LNCAP (cell line): ENCODE data around the gene UROS.
A peak's percentile ranks its signal among the peaks of the same experiment; 100 is the strongest.

Experiments used
- TF ChIP-seq, protein P1 (sequence below): fragments of 450-650 bp; IDR thresholded peaks from 2 replicates; pipeline ENCODE4 v1.5.1; 2017; ENCODE audit warnings: mild to moderate bottlenecking

The UROS gene

DNA sequence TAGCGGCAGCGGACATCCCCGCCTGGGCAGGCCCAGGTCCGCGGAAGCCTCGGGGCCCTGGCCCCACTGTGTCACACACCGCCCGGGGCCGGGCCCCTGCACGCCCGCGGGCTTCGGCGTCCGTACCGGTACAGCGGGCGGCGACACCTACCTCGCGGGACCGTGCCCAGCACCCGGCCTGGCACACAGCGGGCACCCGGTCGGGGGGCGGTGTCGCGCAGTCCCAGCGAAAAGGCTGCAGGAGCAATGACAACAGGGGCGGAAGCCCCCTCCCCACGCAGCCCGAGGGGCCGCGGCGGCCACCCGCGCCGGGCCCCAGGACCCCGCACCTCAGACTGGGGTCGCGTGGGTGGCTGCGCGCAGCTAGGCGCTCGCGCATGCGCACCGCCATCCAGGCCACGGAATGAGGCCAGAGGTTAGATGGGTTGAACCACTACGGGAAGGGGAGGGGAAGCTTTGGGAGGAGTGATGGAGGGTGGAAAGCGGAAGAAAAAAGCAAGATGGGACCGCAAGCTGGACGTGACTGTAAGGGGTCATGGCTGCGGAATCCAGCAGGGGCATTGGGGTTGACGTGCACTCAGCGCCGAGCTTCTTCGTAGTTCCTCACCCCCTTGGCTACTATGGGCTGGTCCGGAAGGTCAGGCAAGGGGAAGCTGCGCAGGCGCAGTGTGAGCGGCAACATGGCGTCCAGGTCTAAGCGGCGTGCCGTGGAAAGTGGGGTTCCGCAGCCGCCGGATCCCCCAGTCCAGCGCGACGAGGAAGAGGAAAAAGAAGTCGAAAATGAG, at the start of gene UROS, which contains the start of gene BCCIP:
UROS (minus strand) TSS at position 381 of the 785 bp plus-strand sequence. CDS start 6,759 bp downstream, outside the sequence.
BCCIP (plus strand) TSS at position 669 of the 785 bp plus-strand sequence; CDS start at position 681, 12 bp downstream.
- TF ChIP-seq, protein P1, sequence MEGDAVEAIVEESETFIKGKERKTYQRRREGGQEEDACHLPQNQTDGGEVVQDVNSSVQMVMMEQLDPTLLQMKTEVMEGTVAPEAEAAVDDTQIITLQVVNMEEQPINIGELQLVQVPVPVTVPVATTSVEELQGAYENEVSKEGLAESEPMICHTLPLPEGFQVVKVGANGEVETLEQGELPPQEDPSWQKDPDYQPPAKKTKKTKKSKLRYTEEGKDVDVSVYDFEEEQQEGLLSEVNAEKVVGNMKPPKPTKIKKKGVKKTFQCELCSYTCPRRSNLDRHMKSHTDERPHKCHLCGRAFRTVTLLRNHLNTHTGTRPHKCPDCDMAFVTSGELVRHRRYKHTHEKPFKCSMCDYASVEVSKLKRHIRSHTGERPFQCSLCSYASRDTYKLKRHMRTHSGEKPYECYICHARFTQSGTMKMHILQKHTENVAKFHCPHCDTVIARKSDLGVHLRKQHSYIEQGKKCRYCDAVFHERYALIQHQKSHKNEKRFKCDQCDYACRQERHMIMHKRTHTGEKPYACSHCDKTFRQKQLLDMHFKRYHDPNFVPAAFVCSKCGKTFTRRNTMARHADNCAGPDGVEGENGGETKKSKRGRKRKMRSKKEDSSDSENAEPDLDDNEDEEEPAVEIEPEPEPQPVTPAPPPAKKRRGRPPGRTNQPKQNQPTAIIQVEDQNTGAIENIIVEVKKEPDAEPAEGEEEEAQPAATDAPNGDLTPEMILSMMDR: no peak; the same call in 1 of the 2 replicates

DNA sequence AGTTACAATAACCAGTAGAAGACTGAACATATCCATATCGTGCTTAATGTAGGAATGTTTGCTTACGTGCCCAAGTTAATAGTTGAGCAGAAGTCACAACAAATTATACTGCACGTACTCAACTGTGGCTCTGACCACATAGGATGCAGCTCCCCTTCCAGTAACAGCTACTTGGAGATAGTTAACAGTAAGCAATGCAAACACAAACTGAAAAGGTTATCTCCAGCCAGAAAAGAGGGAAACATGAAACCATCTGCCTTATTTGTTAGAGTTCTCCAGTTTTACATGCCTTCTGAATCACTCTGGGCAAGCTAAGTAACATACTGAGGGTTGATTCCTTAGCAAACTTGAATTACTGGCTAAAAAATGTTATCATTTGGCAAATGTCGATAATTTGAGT, 48.3 kb upstream of the UROS start:
- TF ChIP-seq, protein P1: no peak

DNA sequence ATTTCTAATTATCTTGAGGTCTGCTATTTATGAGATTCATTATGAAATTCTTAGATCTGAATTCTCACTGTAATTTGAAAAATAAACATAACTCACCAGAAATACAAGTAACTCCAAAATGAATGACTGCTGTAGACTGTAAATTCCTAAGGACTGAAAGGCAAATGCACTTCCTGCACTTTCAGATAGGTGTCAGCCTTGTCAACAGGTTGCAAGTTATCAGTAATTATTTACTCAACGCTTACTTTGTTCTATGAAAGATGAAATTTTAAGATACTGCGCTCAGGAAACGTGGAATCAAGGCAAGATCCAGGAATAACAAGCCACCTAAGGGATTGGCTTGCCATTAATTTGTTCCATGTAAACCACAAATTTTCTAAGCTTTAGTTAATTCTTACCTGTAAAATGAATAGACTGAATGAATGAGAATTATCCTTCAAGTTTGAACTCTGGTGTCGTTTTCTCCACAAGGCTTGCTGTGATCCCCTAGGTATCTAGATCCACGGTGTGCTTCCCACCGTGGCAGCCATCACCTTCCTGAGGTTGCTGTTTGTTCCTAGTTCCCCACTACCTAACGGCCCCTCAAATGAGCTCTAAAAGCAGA, 45.4 kb upstream of the UROS start:
- TF ChIP-seq, protein P1: peak; percentile 95

DNA sequence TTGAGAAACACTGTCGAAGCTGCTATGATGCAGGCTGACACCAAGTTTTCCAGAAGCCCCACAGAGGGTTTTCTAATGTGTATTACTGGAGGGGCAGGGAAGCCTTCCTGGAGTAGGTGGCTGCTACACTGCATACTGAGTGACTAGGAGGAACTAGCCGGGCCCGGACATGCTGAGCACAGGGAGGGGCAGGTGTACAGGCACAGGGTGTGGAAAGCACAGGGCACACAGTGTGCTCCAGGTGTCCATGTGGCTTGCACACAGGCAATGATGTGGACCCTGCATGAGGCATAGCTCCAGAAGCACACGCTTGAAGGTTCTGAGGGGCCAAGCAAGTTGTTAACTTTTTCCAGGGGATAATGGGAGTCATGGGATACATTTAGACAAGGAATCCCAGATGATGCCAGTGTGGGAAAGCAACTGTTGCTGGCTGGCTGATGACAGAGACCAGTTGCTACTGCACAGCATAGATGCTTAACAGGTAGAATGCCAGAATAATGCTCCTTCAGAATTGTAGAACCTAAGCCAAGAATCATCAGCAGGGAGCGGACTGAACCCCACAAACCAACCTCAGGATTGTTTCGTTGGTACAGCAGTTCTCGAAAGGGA, 43.5 kb upstream of the UROS start:
- TF ChIP-seq, protein P1: no peak

DNA sequence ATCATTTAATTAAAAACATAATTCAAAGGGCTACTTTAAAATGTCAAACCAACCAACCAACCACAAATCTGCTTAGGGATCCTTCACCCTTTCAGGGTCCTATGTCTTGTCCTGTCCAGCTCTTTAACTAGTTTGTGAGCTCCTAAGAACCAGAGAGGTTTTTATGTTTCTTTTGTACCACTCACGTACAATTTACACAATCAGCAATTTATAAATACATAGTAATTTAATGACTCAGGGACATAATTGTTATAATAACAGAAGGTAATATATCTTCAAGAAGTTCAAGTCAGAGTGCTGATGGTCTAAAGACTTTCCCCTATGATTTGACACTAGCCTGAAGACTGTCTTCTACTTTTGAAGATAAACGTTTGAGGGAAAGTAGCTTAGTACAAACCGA, 42.1 kb upstream of the UROS start:
- TF ChIP-seq, protein P1: no peak

DNA sequence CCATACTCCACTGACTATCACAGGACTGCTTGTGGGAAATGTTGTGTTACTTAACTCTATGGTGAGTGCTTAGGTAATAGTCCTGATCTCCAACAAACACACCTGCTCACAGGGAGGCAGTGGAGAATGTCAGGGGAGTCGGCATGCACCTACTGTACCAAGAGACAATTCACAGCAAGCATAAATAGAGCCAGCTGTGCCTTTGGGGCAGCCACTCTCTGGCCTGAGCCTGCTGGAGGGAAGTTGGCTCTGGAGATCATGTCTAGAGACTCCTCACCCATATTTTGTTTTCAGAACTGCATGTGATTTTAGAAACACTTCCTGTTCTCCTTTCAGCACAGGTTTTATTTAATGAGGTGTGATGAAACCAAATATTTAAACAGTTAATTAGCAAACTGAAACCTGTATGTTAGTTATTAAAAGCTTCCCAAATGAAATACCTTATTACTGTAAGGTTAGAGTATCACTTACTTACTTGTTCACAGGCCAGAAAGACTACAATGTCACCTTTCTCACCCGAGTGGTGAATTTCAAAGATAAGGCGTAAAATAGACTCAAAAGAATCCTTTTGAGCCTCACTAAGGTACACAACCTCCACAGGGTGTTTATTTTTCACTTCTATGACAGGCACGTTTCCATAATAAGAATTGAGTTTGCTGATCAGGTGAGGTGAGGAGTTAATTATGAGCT, 36.2 kb upstream of the UROS start:
- TF ChIP-seq, protein P1: no peak

DNA sequence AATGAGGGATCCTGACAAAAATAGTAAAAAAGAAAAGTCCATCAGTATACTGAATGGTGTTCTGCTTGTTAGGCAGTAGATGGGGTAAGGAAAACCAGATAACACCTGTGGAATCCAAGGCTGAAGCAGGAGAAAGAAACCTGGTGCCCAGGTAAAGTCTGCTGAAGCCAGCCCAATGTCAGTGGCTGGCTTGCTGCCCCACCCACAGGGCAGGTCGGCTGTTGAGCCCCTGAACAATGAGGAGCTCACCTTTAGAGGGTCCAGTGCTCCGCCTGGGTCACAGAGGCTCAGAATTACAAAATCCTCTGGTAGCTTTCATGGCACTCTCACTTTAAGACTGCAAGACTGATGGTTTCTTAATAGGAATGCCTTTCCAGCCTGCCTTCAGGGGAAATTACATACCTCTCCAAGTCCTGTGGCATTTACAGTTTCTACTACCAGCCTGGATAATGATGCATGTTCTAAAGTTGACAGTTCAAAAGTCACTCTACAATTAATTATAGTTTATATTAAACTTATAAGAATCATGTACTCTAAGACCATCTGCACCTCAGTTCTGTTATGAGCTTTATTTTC, 34.2 kb upstream of the UROS start:
- TF ChIP-seq, protein P1: no peak
